Ascending aorta (tissue), 2 donors: ENCODE results near the gene RAP1GAP2. TPM values are rescaled to one million over a fixed set of nuclear protein-coding genes. Genes with fewer than 3 reads are reported as not detected.
"Not testable (repeated sequence)": the region's sequence is repeated elsewhere in the genome, so short reads cannot be mapped to it uniquely, and the experiment has no call there.

Source experiments
- DNase-seq, 2 donors: peaks; one replicate each; pipeline ENCODE4 v3.0.0-alpha.2; 2019; ENCODE audit warnings: low spot score in 2 of 2
- H3K27ac ChIP-seq, 2 donors: fragments of 200-600 bp; sonication (generic); one replicate each; pipeline ENCODE4 v1.5.1; 2016 to 2017; ENCODE audit warnings: mild to moderate bottlenecking in 1 of 2
- H3K27me3 ChIP-seq: fragments of 200-600 bp; sonication (generic); one replicate; pipeline ENCODE4 v1.5.1; 2017
- H3K36me3 ChIP-seq, 2 donors: fragments of 200-600 bp; sonication (generic); one replicate each; pipeline ENCODE4 v1.5.1; 2016
- H3K4me1 ChIP-seq, 2 donors: fragments of 200-600 bp; sonication (generic); one replicate each; pipeline ENCODE4 v1.5.1; 2016 to 2017; ENCODE audit warnings: mild to moderate bottlenecking in 1 of 2
- H3K4me3 ChIP-seq, 2 donors: fragments of 200-600 bp; sonication (generic); one replicate each; pipeline ENCODE4 v1.5.1; 2016 to 2017; ENCODE audit warnings: mild to moderate bottlenecking in 1 of 2
- H3K9me3 ChIP-seq, 2 donors: fragments of 200-600 bp; sonication (generic); one replicate each; pipeline ENCODE4 v1.5.1; 2016
- CTCF ChIP-seq, 3 experiments: fragments of 200-600 bp in 2 of 3; fragments of 450-650 bp in 1 of 3; sonication (generic) in 2 of 3; IDR thresholded peaks; one replicate each; pipeline ENCODE4 v1.5.1; 2016 to 2019; ENCODE audit warnings: antibody characterized with exemption in 3 of 3, mild to moderate bottlenecking in 1 of 3, moderate library complexity in 1 of 3
- intact Hi-C: fragments of 100-400 bp; cut with DNase I; formaldehyde crosslinking; loops from one replicate; pipeline ENCODE4 v1.15.1; 2023
- total RNA-seq: library from RNA; depleted of rRNA; stranded (reverse); fragments of >200 nt; gene quantifications from one replicate; pipeline ENCODE4 v1.1.0, GENCODE V29; 2016

Gene RAP1GAP2
- total RNA-seq, 1 donor from 2014 or later = 1.6 TPM

GRCh38 chr17:2809337-2809736 lies 13.1 kb downstream of the RAP1GAP2 start:
- DNase-seq = no peak
- Histone ChIP-seq H3K4me1 (no peaks in the 10 kb centered on the region), H3K27ac (no peak overlapping the region), H3K9me3 (no peaks in the 10 kb centered on the region), H3K36me3 (no peaks in the 10 kb centered on the region), H3K27me3 (no peaks in the 10 kb centered on the region), H3K4me3 (no peak overlapping the region)
- TF ChIP-seq CTCF (IDR thresholded peaks at IDR 0.05) = no peak
- intact Hi-C loops = no loop called here

- H3K27ac ChIP-seq = no peak overlapping the region
- H3K36me3 ChIP-seq = no peaks in the 10 kb centered on the region
- intact Hi-C loops = no loop called here
- H3K27me3 ChIP-seq = no peaks in the 10 kb centered on the region
- H3K4me1 ChIP-seq = no peaks in the 10 kb centered on the region
- no peak for DNase-seq
- no peaks in the 10 kb centered on the region for H3K9me3 ChIP-seq
- H3K4me3 ChIP-seq = no peak overlapping the region
- no peak for TF ChIP-seq CTCF (IDR thresholded peaks at IDR 0.05)
Observed at GRCh38 chr17:2814049-2814448, 17.8 kb downstream of the RAP1GAP2 start.

GRCh38 chr17:2814481-2815341 lies 18.5 kb downstream of the RAP1GAP2 start:
- Histone ChIP-seq H3K4me3 (no peak overlapping the region), H3K27ac (no peak overlapping the region), H3K36me3 (no peaks in the 10 kb centered on the region), H3K27me3 (no peaks in the 10 kb centered on the region), H3K9me3 (no peaks in the 10 kb centered on the region), H3K4me1 (no peaks in the 10 kb centered on the region)
- no peak for DNase-seq
- TF ChIP-seq CTCF (IDR thresholded peaks at IDR 0.05) = no peak
- intact Hi-C loops = no loop called here

GRCh38 chr17:2815781-2816185 lies 19.5 kb downstream of the RAP1GAP2 start:
- no peak for TF ChIP-seq CTCF (IDR thresholded peaks at IDR 0.05)
- H3K27ac ChIP-seq = no peak overlapping the region
- intact Hi-C loops = no loop called here
- H3K9me3 ChIP-seq = no peaks in the 10 kb centered on the region
- H3K27me3 ChIP-seq = no peaks in the 10 kb centered on the region
- no peak overlapping the region for H3K4me3 ChIP-seq
- H3K36me3 ChIP-seq = no peaks in the 10 kb centered on the region
- no peak for DNase-seq
- no peaks in the 10 kb centered on the region for H3K4me1 ChIP-seq

GRCh38 chr17:2816688-2817087 lies 20.4 kb downstream of the RAP1GAP2 start:
- Histone ChIP-seq H3K4me1 (no peaks in the 10 kb centered on the region), H3K9me3 (no peaks in the 10 kb centered on the region), H3K27ac (no peak overlapping the region), H3K27me3 (no peaks in the 10 kb centered on the region), H3K36me3 (no peaks in the 10 kb centered on the region), H3K4me3 (no peak overlapping the region)
- TF ChIP-seq CTCF (IDR thresholded peaks at IDR 0.05) = no peak
- intact Hi-C loops = no loop called here
- no peak for DNase-seq

- H3K4me3 ChIP-seq, DNase-seq, H3K4me1 ChIP-seq, intact Hi-C loops, H3K9me3 ChIP-seq, H3K27ac ChIP-seq, H3K27me3 ChIP-seq, H3K36me3 ChIP-seq: not testable (repeated sequence)
Observed at GRCh38 chr17:2819294-2819693, 23.1 kb downstream of the RAP1GAP2 start.
